HG03378 (cell line): ENCODE measurements around the gene CFAP157.

Source experiments
- ATAC-seq: cut with Tn5 transposase; IDR thresholded peaks from one replicate; pipeline ENCODE4 v1.9.1; 2021; ENCODE audit warnings: mild to moderate bottlenecking, moderate library complexity; ENCODE audit not compliant: unreplicated experiment

CFAP157 gene

DNA sequence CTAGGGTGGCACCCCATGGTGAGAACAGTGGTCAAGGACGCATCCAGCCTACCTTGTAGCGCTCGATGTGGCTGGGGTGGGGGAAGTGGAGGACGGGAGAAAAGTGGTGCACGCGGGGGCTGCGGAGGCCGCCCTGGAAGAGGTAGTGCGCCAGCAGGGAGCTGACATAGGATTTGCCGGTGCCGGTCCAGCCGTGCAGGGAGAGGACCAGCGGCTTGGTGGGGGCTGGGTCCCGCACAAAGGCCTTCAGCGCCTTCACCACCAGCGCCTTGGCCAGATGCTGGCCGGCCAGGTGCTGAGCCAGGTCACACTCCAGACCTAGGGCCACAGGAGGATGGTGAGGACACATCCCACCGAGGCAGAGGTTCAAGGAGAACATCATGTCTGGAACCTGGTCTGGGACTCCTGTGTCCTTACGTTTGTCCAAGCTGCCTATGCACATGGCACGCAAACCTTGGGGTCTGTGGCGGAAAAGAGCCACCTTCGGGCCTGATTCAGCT is 27.5 kb downstream of the CFAP157 start:
- ATAC-seq, result no peak

DNA sequence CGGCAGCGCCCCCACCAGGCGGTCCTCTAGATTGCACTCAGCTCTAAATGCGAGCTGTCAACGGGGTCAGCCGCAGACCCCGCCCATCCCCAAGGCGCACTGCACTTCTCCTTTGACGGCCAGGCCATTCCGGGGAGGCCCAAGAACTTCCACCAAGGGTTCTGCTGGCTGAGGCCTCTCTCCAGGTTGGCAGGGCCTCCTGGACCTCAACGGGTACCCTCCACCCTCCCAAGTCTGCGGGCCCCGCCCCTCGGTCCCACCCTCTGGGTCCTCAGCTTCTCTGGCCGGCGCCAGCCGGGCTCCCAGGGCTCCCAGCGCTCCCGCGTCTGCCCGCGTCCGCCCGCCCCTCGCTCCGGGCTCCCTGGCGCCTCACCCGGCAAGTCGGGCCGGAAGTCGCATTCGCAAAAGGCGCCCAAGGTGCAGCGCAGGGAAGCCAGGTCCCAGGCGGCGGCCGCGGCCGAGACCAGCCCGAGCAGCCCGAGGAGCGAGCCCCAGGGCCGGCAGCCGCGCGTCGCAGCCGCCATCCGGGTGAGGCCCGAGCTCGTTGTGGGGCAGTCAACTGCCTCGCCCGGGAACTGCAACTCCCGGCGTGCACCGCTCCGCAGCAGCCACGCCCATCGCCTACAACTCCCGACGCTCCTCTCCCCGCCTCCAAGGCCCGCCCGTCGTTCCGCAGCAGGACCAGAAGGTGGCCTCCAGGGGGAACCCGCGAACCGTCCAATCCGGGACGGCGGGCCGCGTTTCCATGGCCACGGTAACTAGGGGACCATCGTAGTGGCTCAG is 28.1 kb downstream of the CFAP157 start, which contains the start of gene TOR2A:
Gene TOR2A (minus strand): TSS at position 548 of the 783 bp plus-strand sequence. CDS start 24 bp downstream, at position 524.
- ATAC-seq, result peak; percentile 71

DNA sequence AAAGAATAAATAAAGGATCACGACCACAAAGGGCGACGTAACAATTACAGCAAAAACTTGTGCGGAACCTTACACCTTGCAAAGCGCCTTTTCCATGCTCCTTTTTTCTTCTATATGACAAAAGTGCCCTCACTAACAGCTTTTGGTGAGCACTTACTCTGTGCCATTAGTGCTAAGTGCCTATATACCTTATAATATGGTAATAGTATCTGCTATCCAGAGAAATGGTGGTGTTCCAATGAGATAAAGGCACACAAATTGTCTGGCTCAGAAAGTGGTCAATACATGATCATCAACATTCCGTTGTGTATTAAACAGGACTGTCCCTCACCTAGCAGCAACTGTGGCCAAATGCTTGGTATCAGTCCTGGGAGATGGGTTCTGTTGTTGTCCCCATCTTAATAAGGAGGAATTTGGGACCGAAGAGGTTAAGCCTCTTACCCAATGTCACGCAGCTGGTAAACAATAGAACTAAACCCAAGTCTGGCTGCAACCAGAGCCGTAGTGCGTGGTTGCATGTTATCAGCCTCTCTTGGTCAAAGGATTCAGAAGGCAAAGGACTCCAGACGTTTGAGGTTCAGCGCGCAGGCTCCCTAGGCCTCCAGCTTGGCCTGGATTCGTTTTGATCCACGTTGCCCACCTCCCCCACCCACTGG is 28.9 kb downstream of the CFAP157 start:
- ATAC-seq, result peak; percentile 14

DNA sequence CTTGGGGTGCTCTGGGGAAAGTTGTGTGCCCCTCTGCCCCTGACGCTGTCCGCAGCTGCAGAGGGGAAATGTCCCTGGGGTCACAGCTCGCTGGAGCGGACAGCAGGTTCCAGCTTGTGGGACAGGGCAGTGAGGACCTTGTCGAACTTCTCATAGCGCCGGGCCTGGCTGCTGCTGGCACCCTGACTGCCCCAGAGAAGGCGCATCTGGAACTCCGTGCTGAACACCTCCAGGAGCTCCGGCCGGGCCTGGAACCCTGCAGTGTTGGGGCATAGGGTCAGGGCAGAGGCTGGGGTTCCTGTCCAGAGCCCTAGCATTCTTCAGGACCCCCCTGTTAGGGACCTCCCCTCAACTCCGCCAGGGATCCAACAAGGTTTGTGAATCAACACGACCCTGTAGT is 31.9 kb downstream of the CFAP157 start:
- ATAC-seq, result no peak

DNA sequence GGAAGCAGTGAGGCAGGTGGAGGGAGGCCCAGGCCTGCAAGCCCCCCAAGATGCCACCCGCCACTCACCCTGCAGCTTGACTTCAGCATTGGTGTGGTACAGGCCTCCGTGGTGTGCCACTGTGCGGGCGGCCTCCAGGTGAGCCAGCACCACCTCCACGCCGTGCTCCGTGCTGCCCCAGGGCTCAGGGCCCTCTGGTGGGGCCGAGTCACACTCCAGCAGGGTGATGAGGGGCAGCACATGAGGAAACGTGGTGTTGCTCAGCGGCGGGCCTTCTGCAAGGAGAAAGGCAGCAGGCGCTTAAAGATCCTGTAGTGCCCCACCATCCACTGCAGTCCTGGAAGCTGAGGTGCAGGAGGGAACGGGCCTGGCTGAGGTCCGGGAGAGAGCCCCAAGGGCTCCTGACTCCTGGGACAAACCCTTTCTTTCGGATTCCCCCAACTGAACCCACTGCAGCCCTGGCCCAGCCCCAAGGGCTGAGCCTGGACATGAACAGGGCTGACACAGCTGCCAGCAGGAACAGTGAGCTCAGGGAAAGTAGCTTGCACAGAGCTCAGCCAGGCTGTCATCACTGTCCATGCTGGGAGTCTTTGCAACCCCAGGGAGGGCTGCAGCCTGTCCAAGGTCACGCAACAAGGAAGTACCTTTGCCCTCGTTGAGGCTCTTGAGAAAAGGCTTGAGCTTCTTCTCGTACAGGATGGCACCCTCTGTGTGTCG is 33.0 kb downstream of the CFAP157 start:
- no peak for ATAC-seq

DNA sequence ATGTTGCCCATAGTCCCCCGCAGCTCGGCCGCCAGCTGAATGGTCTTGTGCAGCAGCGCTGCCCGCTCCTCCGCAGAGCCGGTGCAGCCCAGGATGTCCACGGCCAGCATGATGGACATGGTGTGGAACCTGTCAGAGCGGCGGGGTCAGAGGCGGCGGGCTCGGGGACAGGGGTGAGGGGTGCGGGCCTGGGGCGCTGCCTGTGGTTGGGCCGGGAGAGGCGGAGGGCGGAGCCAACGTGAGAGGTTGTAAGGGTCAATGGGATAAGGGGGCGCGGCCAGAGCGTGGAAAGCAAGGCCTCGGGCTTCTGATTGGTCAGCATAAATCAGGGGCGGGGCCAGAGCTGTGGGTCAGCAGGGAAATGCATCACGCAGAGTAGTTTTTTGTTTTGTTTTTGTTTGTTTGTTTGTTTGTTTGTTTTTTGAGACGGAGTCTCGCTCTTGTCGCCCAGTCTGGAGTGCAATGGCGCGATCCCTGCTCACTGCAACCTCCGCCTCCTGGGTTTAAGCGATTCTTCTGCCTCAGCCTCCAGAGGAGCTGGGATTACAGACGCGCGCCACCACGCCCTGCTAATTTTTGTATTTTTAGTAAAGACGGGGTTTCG is 35.1 kb downstream of the CFAP157 start:
- ATAC-seq, result no peak

DNA sequence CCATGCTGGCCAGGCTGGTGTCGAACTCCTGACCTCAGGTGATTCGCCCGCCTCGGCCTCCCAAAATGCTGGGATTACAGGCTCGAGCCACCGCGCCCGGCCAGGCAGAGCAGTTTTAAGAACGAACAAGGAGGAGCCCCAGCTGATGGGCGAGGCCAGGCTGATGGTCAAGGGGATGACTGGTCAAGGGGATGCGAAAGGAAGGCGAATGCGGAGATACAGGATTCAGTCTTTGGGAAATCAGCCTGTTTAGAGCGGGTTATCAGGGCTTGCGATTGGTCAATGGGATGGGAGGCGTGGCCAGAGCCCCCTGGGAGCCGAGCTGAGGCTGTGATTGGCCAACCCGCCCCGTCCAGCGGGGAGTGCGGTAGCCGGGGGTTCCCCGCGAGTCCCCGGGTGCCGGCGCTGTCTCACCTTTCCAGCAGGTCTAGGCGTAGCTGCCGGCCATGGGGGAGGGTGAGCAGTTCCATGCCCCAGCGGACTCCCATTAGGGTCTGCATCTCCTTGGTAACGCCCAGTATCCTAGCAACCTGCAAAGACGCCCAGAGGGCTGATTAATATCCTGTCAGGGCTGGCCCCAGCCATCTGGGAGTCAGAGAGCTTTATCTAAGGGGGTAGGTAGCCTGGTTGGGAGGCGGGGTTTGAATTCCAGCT is 35.8 kb downstream of the CFAP157 start:
- no peak for ATAC-seq

DNA sequence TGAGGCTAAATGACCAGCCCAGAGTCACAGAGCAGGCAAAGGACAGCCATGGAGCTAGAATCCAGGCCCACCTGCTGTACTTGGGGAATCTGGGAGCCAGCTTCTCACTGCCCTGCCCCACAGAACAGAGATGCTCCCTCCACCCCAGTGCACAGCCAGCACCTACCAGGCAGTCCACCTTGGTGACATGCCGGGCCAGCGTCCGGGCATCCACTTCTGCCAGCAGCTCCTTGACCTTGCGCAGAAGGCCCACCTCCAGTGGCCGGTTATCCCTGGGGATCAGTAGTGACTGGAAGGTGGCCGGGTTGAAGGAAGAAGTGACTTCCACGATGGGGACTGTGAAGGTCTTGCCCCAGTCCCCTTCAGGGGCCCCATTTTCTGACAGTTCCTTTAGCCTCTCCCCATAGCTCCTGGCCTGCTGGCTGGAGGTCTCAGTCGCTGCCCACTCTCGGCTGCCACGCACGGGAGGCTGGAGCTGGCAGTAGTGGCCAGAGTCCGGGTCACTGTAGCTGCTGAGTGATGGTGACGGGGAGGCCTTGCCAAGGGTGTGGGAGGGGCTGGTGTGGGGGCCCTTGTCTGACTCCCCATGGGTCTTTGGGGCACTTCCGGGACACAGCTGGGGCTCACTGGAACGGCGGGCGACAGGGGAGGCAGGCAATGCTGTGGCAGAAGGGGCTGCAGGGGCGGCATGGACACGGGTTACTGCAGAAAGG is 37.8 kb downstream of the CFAP157 start:
- ATAC-seq, result no peak

DNA sequence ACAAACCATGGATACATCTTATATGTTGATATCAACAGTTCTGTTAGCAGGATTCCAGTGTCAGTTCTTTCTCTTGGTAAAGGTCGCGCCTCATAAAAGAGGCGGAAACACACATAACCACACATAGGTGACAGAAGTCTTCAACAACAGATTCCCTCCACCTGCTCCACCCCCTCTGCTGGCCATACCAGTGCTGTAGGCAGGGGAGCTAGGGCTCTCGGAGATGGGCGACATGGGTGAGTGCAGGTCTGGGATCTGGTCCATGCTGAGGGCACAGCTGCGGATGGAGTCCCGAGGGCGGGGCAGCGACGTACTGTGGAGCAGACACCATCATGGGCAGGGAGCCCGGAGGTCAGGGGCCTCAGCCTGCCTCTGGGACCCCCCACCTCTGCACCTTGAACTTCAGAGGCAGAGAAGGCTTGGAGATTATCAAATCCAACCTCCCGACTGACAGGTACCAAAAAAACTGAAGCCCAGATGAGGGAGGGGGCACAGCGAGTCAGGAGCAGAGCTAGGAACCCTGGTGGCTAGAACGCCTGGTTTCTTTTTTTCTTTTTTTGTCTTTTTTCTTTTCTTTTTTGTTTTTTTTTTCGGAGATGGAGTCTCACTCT is 40.3 kb downstream of the CFAP157 start:
- no peak for ATAC-seq

DNA sequence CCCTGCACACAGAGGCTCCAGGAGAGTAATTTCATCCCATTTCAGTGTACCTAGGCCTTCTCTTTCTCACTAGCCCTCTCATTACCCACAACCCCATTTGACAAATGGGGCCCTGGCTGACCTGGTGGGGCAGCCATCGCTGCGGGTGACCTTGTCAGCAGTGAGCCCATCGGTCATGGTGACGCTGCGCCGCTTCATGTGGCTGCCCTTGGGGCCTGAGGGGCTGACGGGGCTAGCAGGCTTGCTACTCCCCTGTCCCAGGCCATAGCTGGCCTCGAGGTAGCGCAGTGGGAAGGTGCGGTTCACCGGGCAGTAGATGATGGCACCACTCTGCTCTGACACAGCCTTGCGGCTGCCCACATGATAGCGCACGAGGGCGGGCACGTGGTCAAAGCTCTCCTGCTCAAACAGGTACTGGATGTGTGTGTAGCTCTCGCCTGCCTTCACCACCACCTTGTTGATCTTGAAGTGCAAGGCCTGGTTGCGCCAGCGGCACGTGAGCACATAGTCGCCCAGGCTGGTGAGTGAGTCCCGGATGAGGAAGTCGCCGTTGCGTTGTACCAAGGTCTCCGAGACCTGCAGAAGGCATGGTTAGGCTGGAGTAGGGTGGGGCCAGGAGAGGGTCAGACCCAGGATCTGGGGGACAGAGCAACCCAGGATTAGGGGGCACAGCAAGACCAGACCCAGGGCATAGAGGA is 42.5 kb downstream of the CFAP157 start:
- ATAC-seq, result no peak

DNA sequence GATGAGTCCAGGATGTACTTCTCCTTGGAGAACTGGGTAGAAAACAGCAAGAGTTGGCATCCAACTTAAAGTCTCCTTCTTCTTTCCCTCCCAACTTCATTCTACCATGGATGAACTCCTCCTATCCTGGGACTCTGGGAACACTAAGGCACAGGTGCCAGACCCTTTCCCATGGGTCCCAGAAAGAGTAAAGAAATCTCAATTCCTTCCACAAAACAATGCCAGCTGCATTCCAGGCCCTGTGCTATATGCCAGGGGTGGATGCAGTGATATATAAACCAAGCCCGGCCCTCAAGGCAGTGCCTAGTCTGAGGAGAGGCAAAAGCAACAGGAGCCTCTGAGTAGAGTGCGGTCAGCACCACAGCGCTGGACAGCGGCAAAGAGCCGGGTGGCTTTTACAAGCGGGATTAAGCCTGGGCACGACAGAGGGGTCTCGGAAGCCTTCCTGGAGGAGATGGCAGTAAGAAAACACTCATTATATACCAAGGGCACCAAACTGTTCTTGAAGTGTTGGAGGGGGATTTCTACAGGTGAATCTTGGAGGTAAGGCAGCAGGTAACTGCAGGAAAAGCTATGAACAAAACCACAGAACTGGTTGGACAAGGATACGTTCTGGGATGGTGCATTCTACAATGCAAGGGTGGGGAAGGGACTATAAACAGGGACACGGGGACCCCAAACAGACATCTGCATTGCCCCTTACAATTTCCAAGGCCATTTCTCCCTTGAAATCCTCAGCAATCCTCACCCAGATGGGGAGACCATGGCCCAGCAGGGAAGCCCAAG is 44.7 kb downstream of the CFAP157 start:
- no peak for ATAC-seq

DNA sequence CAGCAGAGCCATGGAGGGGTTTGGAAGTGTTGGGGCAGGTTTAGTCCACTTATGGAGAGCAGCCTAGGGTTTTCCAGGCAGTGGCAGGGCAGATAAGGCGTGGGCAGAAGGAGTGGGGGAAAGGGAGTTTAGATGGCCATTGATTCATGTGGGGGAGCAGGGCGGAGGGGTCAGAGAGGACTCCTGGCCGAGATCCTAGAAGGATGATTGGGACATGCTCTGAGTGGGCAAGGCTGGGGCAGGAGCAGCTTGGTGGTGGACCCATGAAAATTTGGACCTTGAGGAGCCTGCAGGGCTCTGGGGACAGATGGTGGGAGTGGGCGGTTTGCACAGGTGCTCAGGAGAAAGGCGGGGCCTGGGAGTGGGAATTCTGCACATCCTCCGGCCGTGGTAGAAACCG is 46.4 kb downstream of the CFAP157 start:
- ATAC-seq, result no peak

DNA sequence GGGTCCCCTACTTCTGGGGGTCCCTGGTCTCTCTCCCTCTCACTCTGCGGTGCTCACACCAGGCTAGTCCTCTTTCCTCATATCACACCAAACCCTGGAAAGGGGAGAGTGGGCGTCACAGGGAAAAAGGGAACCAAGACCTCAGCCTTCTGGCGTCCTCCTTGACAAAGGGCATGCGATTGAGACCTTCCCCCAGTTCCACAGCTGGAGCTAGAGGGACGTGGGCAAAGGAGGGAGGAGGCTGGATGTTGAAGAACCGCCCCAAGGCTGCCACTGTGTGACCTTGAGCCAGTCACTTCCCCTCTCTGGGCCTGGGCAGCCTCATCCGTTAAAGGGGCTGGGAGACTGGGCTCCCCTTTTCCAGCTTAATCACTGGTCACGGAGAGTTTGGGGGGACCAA is 46.8 kb downstream of the CFAP157 start:
- no peak for ATAC-seq

DNA sequence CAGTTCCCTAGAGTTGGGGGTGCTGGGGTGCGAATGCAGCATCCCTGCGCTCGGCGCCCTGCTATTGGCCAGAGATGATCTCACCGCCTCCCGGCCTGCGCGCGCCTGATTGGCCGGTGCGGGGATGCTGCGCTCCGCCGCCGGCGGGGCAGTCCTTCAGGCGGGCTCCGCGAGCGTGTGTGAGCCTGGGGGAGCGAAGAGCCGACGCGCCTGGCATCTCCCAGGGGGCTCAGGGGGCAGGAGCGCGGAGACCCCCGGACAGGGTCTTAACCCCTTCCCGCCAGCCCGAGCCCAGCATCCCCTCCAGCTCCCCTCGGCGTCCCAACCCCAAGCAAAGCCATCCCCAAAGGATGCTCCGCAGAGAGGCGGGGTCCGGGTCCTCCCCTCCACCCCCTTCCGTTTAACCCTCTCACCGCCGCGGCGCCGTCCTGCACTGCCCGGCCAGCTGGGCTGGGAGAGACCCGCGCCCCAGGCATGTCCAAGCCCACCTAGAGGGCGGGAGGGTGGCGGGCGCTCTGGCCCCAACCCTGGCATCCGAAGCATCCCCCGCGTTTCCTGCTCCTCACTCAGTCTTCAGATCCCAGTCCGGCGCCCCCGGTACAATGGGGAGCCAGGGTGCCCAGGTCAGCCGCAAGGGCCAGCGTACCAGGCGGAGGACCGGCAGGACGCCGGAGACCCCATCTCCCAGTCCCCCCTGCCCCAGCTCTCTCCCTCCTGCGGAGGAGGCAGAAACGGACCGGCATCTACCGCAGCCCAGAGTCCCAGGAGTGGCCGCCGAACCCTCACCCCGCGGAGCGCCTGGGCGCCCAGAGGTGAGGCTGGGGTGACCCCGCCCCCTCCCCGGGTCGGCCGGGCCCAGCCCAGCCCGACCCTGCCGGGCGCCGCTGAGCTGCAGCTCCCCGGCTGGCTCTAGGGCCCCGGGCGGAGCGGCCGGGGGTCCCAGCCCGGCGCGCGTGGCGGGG is 47.6 kb downstream of the CFAP157 start:
- no peak for ATAC-seq

DNA sequence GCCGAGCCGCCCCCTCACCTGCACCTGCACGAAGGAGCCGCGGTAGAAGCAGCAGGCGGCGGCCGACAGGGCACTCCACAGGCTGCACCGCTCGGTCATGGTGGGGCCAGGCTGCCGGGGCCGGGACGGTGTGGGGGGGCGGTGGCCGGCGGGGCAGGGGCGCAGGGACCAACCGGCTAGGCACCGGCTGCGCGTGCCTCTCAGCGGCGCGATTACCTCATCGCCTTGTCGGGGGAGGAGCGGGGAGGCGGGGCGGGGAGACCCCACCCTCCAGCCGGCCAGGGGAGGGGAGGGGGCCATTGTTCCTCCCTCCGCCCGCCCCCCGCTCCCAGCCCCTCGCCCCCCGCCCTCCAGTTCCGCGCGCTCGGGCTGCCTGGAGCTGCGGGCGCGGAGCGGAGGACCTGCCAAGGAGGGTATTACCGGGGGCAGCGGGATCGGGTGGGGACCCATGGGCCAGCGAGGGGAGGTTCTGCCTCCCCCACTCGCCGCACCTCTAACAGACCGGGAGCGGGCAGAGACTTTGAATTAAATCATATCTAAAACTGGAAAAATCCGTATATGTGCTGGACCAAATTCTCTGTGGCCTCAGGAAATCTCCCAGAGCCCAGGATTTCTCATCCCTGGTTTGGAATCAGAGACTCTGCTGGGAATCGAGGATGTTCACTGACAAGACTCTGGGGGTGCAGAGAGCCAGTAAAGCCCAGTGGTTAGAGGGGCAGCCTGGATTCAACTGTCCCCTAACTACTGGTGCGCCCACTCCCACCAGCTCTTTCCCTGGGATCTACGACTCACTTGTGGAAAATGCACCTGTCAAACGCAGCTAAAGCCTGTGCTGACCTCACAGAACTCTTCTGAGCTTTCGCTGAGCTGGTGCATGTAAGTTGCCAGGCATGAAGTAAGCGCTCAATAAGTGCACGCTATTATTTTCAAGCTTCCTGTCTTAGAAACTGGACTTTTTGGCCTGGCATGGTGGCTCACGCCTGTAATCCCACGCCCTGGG is 48.6 kb downstream of the CFAP157 start:
- ATAC-seq, result no peak

DNA sequence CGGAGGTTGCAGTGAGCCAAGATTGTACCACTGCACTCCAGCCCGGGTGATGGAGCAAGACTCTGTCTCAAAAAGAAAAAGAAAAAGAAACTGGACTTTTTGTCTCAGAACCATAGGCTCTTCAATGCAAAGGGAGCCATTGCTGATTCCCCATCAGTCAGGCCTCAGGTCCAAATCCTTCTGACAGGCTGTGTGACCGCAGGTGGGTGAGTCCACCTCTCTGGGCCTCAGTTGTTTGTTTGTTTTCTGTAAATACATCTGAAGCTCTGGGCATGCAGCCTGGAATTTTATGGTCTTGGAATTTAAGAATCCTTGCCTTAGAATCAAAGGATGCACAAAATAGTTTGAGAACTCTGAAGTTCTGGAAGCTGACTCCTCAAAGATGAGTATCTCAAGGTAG is 49.4 kb downstream of the CFAP157 start:
- no peak for ATAC-seq
